HepG2 (cell line): Measurements from ENCODE around the gene BHMT. TPM values are rescaled to one million over a fixed set of nuclear protein-coding genes. Genes with fewer than 3 reads are reported as not detected.

ENCODE experiments used
- E2F2 ChIP-seq: sonication (generic); formaldehyde crosslinking; IDR thresholded peaks from 2 replicates; pipeline ENCODE4 v1.4.0; 2020; ENCODE audit warnings: missing genetic modification reagents, borderline replicate concordance
- KDM5B ChIP-seq: sonication (generic); formaldehyde crosslinking; IDR thresholded peaks from 2 replicates; pipeline ENCODE4 v1.4.0; 2020; ENCODE audit warnings: missing genetic modification reagents, mild to moderate bottlenecking, borderline replicate concordance
- MED1 ChIP-seq: sonication (generic); formaldehyde crosslinking; IDR thresholded peaks from 2 replicates; pipeline ENCODE4 v1.4.0; 2020; ENCODE audit warnings: missing genetic modification reagents
- SATB2 ChIP-seq: sonication (generic); formaldehyde crosslinking; IDR thresholded peaks from 2 replicates; pipeline ENCODE4 v1.5.0; 2020; ENCODE audit warnings: missing genetic modification reagents
- TCF12 ChIP-seq, 2 experiments: fragments of 450-650 bp in 1 of 2; sonication (generic) in 1 of 2; formaldehyde crosslinking in 1 of 2; IDR thresholded peaks; 2 replicates each; pipeline versions ENCODE4 v1.6.1 to v1.8.0; 2017 to 2022; ENCODE audit warnings: antibody characterized with exemption in 1 of 2, mild to moderate bottlenecking in 1 of 2, missing genetic modification reagents in 1 of 2, moderate library complexity in 1 of 2
- ZNF263 ChIP-seq: sonication (generic); formaldehyde crosslinking; IDR thresholded peaks from 2 replicates; pipeline ENCODE4 v1.4.0; 2020; ENCODE audit warnings: missing genetic modification reagents
- ZNF570 ChIP-seq: sonication (generic); formaldehyde crosslinking; IDR thresholded peaks from 2 replicates; pipeline ENCODE4 v1.4.0; 2020; ENCODE audit warnings: mild to moderate bottlenecking, missing genetic modification reagents, borderline replicate concordance
- ZNF768 ChIP-seq: sonication (generic); formaldehyde crosslinking; IDR thresholded peaks from 2 replicates; pipeline ENCODE4 v1.4.0; 2020; ENCODE audit warnings: missing genetic modification reagents
- ZNF777 ChIP-seq: sonication (generic); formaldehyde crosslinking; IDR thresholded peaks from 2 replicates; pipeline ENCODE4 v1.4.0; 2020; ENCODE audit warnings: missing genetic modification reagents
- ZSCAN21 ChIP-seq: sonication (generic); formaldehyde crosslinking; IDR thresholded peaks from 2 replicates; pipeline ENCODE4 v1.8.0; 2022; ENCODE audit warnings: mild to moderate bottlenecking, missing genetic modification reagents, moderate library complexity, borderline replicate concordance
- polyA plus RNA-seq, 8 experiments: library from polyadenylated mRNA; depleted of rRNA in 3 of 8; stranded (reverse) in 7 of 8; unstranded in 1 of 8; fragments of >200 nt; fragmentation: Illumina TruSeq in 4 of 8; extraction: Trizol in 4 of 8; gene quantifications; 2 replicates each; pipeline versions ENCODE4 v1.2.1 to v1.2.3, GENCODE V29; 2011 to 2016; ENCODE audit warnings: low read depth in 4 of 8, missing spikeins in 1 of 8, mixed read lengths in 1 of 8; ENCODE audit not compliant: insufficient read depth in 1 of 8
- total RNA-seq, 5 experiments: library from RNA; depleted of rRNA; stranded (reverse); fragments of >200 nt; fragmentation: Illumina TruSeq; extraction: Trizol; gene quantifications; 2 replicates each; pipeline ENCODE4 v1.2.3, GENCODE V29; 2016; ENCODE audit warnings: low read depth in 1 of 5
- TF ChIP-seq, protein P1 (sequence below), 2 experiments: sonication (generic) in 1 of 2; formaldehyde crosslinking in 1 of 2; IDR thresholded peaks; 2 replicates each; pipeline versions ENCODE4 v1.4.0 to v1.6.1; 2016 to 2020; ENCODE audit warnings: borderline replicate concordance in 1 of 2, low read depth in 1 of 2, mild to moderate bottlenecking in 1 of 2, missing genetic modification reagents in 1 of 2
- TF ChIP-seq, protein P2 (sequence below): sonication (generic); formaldehyde crosslinking; IDR thresholded peaks from 2 replicates; pipeline ENCODE4 v1.4.0; 2020; ENCODE audit warnings: missing genetic modification reagents

Gene BHMT
- total and polyA plus RNA-seq, 2 of the 13 experiments (the other 11 are each of a cell fraction or from before 2014, with no cell fraction given) = 0.40 to 6.4 TPM

GRCh38 chr5:79069488-79070349 lies 41.9 kb upstream of the BHMT start, which contains the start of the genes BHMT2 and DMGDH (continued):
- TF ChIP-seq TCF12 (IDR thresholded peaks at IDR 0.05) = no peak
- peak; percentile 67; the same call in 1 of the 2 replicates for TF ChIP-seq TCF12 (CRISPR knock-in tag; IDR thresholded peaks at IDR 0.05)
- TF ChIP-seq ZNF768 (CRISPR knock-in tag) = peak; percentile 67
- no peak for TF ChIP-seq E2F2 (CRISPR knock-in tag)
- TF ChIP-seq ZNF777 (CRISPR knock-in tag) = peak; percentile 94
- TF ChIP-seq, protein P1, sequence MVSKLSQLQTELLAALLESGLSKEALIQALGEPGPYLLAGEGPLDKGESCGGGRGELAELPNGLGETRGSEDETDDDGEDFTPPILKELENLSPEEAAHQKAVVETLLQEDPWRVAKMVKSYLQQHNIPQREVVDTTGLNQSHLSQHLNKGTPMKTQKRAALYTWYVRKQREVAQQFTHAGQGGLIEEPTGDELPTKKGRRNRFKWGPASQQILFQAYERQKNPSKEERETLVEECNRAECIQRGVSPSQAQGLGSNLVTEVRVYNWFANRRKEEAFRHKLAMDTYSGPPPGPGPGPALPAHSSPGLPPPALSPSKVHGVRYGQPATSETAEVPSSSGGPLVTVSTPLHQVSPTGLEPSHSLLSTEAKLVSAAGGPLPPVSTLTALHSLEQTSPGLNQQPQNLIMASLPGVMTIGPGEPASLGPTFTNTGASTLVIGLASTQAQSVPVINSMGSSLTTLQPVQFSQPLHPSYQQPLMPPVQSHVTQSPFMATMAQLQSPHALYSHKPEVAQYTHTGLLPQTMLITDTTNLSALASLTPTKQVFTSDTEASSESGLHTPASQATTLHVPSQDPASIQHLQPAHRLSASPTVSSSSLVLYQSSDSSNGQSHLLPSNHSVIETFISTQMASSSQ (IDR thresholded peaks at IDR 0.05; ENCODE audit: low read depth) = no peak
- TF ChIP-seq, protein P1 (CRISPR knock-in tag; IDR thresholded peaks at IDR 0.05; ENCODE audit: borderline replicate concordance) = 0 out of 2 replicates have a peak, but pooled peaks have one; percentile 15
- 0 out of 2 replicates have a peak, but pooled peaks have one; percentile 15 for TF ChIP-seq ZSCAN21
- TF ChIP-seq MED1 = no peak
- peak; percentile 84 for TF ChIP-seq KDM5B (CRISPR knock-in tag)
- no peak for TF ChIP-seq SATB2 (CRISPR knock-in tag)
- TF ChIP-seq, protein P2, sequence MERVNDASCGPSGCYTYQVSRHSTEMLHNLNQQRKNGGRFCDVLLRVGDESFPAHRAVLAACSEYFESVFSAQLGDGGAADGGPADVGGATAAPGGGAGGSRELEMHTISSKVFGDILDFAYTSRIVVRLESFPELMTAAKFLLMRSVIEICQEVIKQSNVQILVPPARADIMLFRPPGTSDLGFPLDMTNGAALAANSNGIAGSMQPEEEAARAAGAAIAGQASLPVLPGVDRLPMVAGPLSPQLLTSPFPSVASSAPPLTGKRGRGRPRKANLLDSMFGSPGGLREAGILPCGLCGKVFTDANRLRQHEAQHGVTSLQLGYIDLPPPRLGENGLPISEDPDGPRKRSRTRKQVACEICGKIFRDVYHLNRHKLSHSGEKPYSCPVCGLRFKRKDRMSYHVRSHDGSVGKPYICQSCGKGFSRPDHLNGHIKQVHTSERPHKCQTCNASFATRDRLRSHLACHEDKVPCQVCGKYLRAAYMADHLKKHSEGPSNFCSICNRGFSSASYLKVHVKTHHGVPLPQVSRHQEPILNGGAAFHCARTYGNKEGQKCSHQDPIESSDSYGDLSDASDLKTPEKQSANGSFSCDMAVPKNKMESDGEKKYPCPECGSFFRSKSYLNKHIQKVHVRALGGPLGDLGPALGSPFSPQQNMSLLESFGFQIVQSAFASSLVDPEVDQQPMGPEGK (CRISPR knock-in tag) = peak; percentile 66; the same call in 1 of the 2 replicates
- no peak for TF ChIP-seq ZNF570 (CRISPR knock-in tag)
- peak; percentile 20; the same call in 1 of the 2 replicates for TF ChIP-seq ZNF263 (CRISPR knock-in tag)
- TF ChIP-seq, all 625 proteins: peak for 114
